ENCODE data around the gene RGS14.

Gene RGS14

DNA sequence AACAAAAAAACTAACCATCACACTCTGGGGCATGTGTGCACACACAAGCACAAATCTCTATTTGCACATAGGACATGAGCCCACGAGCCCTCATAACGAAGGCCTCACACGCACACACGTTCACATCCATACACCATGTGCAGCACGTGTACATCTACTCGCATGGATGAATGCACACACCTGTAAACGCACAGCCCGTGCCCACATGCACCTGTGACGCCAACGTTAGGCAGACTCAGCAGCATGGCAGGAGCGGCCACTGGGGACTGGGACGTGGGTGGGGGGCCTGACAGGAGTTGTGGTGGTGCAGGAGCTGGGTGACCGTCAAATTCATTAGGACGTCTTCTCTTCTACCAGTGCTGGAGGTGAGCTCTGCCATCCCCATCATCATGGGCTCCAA lies 29.7 kb downstream of the RGS14 start:
- Mint-ChIP-seq H3K27ac (no peak overlapping the region), H3K36me3 (ENCODE audit: low read depth) (no peaks in the 10 kb centered on the region), H3K4me1 (peaks cover 47% of the 10 kb centered on the region), H3K27me3 (peaks cover 1% of the 10 kb centered on the region), H3K4me3 (no peak overlapping the region), H3K9me3 (no peaks in the 10 kb centered on the region)
- ATAC-seq (no peak), DNase-seq (no peak)

DNA sequence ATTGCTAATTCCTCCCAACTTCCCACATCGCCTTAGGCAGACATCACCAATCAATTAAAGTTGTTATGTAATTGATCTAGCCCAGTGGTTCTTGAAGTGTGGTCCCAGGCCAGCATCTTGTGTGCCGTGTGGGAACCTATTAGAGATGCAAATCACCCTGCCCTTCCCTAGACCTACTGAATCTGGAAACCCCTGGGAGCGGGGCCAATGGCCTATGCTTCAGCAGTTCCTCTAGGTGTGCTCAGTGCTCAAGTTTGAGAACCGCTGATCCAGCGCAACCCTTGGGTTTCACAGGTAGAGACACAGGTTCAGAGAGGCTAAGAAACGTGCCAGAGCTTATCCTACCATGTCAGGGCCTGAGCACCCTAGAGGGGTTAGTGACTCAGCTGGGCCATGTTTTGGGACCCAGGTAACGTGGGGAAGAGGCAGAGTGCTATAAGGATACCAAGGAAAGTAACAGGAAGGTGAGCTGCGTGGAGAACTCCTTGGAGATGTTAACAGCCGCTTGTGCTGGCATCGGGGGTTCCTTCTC lies 30.9 kb downstream of the RGS14 start:
- ATAC-seq (no peak), DNase-seq (no peak)
- peaks cover 46% of the 10 kb centered on the region for H3K4me1 Mint-ChIP-seq
- peaks cover 1% of the 10 kb centered on the region for H3K27me3 Mint-ChIP-seq
- H3K4me3 Mint-ChIP-seq, result no peak overlapping the region
- no peaks in the 10 kb centered on the region for H3K36me3 Mint-ChIP-seq (ENCODE audit: low read depth)
- H3K27ac Mint-ChIP-seq, result peak overlapping the region; percentile 5
- no peaks in the 10 kb centered on the region for H3K9me3 Mint-ChIP-seq

GRCh38 chr5:177389241-177390169 lies 31.8 kb downstream of the RGS14 start:
- Mint-ChIP-seq H3K4me3 (peak overlapping the region; percentile 28), H3K36me3 (ENCODE audit: low read depth) (no peaks in the 10 kb centered on the region), H3K4me1 (peaks cover 46% of the 10 kb centered on the region), H3K27me3 (peaks cover 1% of the 10 kb centered on the region), H3K9me3 (no peaks in the 10 kb centered on the region), H3K27ac (peak overlapping the region; percentile 87)
- peak; percentile 32 for DNase-seq
- ATAC-seq, result peak; percentile 77

GRCh38 chr5:177390363-177391300 lies 32.9 kb downstream of the RGS14 start:
- H3K27ac Mint-ChIP-seq, result peak overlapping the region; percentile 87
- ATAC-seq (peak; percentile 74), DNase-seq (peak; percentile 90)
- peak overlapping the region; percentile 50 for H3K4me3 Mint-ChIP-seq
- H3K36me3 Mint-ChIP-seq (ENCODE audit: low read depth), result no peaks in the 10 kb centered on the region
- peaks cover 40% of the 10 kb centered on the region for H3K4me1 Mint-ChIP-seq
- H3K27me3 Mint-ChIP-seq, result peaks cover 1% of the 10 kb centered on the region
- no peaks in the 10 kb centered on the region for H3K9me3 Mint-ChIP-seq

- DNase-seq (no peak), ATAC-seq (no peak)
- Mint-ChIP-seq H3K27me3 (peaks cover 1% of the 10 kb centered on the region), H3K27ac (no peak overlapping the region), H3K4me3 (no peak overlapping the region), H3K9me3 (no peaks in the 10 kb centered on the region), H3K4me1 (peaks cover 38% of the 10 kb centered on the region), H3K36me3 (ENCODE audit: low read depth) (no peaks in the 10 kb centered on the region)
Measured at GRCh38 chr5:177392765-177393164, 35.0 kb downstream of the RGS14 start.

DNA sequence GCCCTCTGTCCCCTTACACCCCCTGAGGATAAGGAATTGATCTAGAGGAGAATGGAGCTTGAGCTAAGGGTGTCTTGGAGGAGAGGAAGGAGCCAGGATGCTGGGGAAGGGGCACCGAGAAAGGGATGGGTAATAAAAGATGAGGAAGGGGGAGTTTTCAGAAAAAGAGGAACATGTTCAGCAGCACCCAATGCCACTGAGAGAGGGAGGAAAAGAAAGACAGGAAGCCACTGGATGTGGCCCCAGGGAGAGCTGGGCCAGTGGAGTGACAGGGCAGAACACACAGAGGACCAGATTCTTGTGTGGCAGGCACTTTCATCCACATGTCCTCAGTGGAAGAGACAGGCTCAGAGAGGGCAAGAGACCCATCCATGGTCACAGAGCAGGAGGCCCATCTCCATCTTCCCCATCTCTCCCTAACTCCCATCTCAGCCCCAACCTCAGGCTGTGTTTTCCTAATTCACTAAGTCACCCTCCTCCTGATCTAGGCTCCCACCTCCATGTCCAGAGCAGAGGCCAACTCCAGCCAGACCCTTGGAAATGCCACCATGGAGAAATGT lies 35.6 kb downstream of the RGS14 start:
- Mint-ChIP-seq H3K9me3 (no peaks in the 10 kb centered on the region), H3K36me3 (ENCODE audit: low read depth) (no peaks in the 10 kb centered on the region), H3K4me3 (no peak overlapping the region), H3K27me3 (peaks cover 1% of the 10 kb centered on the region), H3K27ac (no peak overlapping the region), H3K4me1 (peaks cover 33% of the 10 kb centered on the region)
- ATAC-seq (no peak), DNase-seq (no peak)

DNA sequence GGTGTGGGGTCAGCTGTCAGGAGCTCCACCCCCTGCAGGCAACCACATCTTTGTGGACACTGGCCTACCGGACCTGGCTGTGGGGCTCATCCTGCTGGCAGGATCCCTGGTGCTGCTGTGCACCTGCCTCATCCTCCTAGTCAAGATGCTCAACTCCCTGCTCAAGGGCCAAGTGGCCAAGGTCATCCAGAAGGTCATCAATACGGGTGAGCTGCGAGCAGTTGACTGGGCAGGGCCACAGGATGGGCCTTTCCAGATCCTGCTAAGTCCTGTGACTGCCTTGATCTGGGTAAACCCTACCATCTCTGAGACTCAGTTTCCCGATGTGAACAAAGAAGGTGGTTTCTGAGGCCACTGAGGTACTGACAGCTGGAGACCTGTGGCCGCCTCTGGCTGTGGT lies 36.3 kb downstream of the RGS14 start:
- ATAC-seq (no peak), DNase-seq (no peak)
- Mint-ChIP-seq H3K36me3 (ENCODE audit: low read depth) (no peaks in the 10 kb centered on the region), H3K27me3 (peaks cover 1% of the 10 kb centered on the region), H3K4me1 (peaks cover 26% of the 10 kb centered on the region), H3K27ac (no peak overlapping the region), H3K4me3 (no peak overlapping the region), H3K9me3 (no peaks in the 10 kb centered on the region)

GRCh38 chr5:177396078-177396477 lies 38.4 kb downstream of the RGS14 start:
- Mint-ChIP-seq H3K4me1 (peaks cover 6% of the 10 kb centered on the region), H3K27me3 (peaks cover 3% of the 10 kb centered on the region), H3K27ac (no peak overlapping the region), H3K9me3 (no peaks in the 10 kb centered on the region), H3K4me3 (no peak overlapping the region), H3K36me3 (ENCODE audit: low read depth) (no peaks in the 10 kb centered on the region)
- ATAC-seq, result no peak
- DNase-seq, result no peak

- DNase-seq (no peak), ATAC-seq (no peak)
- Mint-ChIP-seq H3K4me3 (no peak overlapping the region), H3K9me3 (no peaks in the 10 kb centered on the region), H3K27me3 (peaks cover 10% of the 10 kb centered on the region), H3K27ac (no peak overlapping the region), H3K4me1 (peaks cover 2% of the 10 kb centered on the region), H3K36me3 (ENCODE audit: low read depth) (no peaks in the 10 kb centered on the region)
Measured at GRCh38 chr5:177396807-177397206, 39.1 kb downstream of the RGS14 start.

DNA sequence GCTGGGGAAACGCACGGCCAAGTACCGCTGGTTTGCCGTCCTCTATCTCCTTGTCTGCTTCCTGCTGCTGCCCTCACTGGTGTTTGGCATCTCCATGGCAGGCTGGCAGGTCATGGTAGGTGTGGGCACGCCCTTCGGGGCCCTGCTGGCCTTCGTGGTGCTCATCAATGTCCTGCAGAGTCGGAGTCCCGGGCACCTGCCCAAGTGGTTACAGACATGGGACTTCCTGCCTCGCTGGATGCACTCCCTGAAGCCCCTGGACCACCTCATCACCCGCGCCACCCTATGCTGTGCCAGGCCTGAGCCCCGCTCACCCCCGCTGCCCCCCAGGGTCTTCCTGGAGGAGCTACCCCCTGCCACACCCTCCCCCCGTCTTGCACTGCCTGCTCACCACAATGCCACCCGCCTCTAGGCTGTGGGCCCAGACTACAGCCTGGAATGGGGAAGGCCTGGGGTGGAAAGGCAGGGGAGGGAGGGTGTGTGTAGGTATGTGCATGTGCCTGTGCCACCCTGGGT lies 40.2 kb downstream of the RGS14 start:
- ATAC-seq (no peak), DNase-seq (no peak)
- peaks cover 10% of the 10 kb centered on the region for H3K4me1 Mint-ChIP-seq
- H3K36me3 Mint-ChIP-seq (ENCODE audit: low read depth), result no peaks in the 10 kb centered on the region
- H3K4me3 Mint-ChIP-seq, result no peak overlapping the region
- peaks cover 20% of the 10 kb centered on the region for H3K27me3 Mint-ChIP-seq
- H3K9me3 Mint-ChIP-seq, result no peaks in the 10 kb centered on the region
- H3K27ac Mint-ChIP-seq, result no peak overlapping the region

DNA sequence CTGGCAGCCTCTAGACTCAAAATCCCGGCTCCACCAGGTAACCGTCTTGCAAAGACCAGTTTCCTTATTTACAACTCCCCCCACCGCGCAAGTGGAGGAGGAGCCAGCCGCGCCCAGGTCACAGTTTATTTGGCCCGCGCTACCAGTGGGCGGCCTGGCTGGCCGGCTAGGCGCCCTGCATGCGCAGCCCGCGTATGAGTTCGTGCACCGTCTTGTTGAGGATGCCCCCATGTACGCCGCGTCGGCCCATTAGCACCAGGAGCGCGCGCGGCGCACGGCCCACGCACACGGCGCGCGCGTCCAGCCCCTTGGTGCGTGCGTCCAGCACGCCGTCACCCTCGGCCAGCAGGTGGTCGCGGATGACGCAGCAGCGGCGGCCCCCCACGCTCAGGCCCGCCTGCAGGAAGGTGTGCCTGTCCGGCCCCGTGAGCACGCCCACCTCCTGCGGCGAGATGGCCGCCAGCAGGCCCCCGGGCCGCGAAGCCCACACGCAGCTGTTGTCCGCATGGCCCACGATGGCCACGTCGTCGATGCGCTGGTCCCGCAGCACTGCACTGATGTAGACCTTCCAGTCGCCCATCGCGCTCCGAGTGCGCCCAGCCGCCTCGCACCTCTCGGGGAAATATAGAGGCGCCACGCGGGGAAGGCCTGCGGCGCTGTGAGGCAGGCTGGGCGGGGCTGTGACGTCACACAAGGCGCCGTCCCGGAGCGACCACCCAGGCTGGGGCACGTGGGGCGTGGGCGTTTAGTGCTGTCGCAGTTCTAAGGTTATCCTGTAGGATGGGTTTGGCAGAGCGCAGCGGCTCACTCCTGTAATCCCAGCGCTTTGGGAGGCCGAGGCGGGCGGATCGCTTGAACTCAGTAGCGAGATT lies 42.5 kb downstream of the RGS14 start, which contains the start of gene PFN3:
TSS of gene PFN3 (minus strand) at position 665 of the 872 bp plus-strand sequence. CDS start at position 580, 85 bp downstream.
- peaks cover 23% of the 10 kb centered on the region for H3K4me1 Mint-ChIP-seq
- H3K36me3 Mint-ChIP-seq (ENCODE audit: low read depth), result no peaks in the 10 kb centered on the region
- H3K27me3 Mint-ChIP-seq, result peaks cover 23% of the 10 kb centered on the region
- no peak within 1 kb of the TSS for H3K27ac Mint-ChIP-seq
- no peak within 1 kb of the TSS for H3K4me3 Mint-ChIP-seq
- no peak for DNase-seq
- H3K9me3 Mint-ChIP-seq, result no peaks in the 10 kb centered on the region
- ATAC-seq, result no peak

- Mint-ChIP-seq H3K4me1 (peaks cover 28% of the 10 kb centered on the region), H3K36me3 (ENCODE audit: low read depth) (no peaks in the 10 kb centered on the region), H3K27me3 (peaks cover 26% of the 10 kb centered on the region), H3K27ac (no peak overlapping the region), H3K9me3 (no peaks in the 10 kb centered on the region), H3K4me3 (peak overlapping the region; percentile 73)
- ATAC-seq (peak; percentile 53), DNase-seq (peak; percentile 74)
Measured at GRCh38 chr5:177402271-177403043, 44.7 kb downstream of the RGS14 start.

Measured in activated naive CD8-positive, alpha-beta T cell treated with anti-CD3 and anti-CD28 coated beads, Interleukin-2, amount 50 U/mL, for 24 hours (primary cell).